HG03439 (cell line): ENCODE measurements around the gene C1orf21.
A peak's percentile ranks its signal among the peaks of the same experiment; 100 is the strongest.

Experiments
- ATAC-seq: cut with Tn5 transposase; IDR thresholded peaks from one replicate; pipeline ENCODE4 v1.9.1; 2021; ENCODE audit warnings: mild to moderate bottlenecking, moderate library complexity; ENCODE audit not compliant: unreplicated experiment

C1orf21 gene

GRCh38 chr1:184482136-184482535 is 95.3 kb downstream of the C1orf21 start:
- ATAC-seq, result no peak

- no peak for ATAC-seq
Observed at GRCh38 chr1:184483101-184483683, 96.4 kb downstream of the C1orf21 start.

GRCh38 chr1:184485751-184486723 is 99.2 kb downstream of the C1orf21 start:
- ATAC-seq, result no peak

- no peak for ATAC-seq
Observed at GRCh38 chr1:184486761-184487445, 100.1 kb downstream of the C1orf21 start.

- ATAC-seq, result no peak
Observed at GRCh38 chr1:184487531-184488193, 100.8 kb downstream of the C1orf21 start.

GRCh38 chr1:184489908-184490307 is 103.1 kb downstream of the C1orf21 start:
- no peak for ATAC-seq

GRCh38 chr1:184492536-184492935 is 105.7 kb downstream of the C1orf21 start:
- no peak for ATAC-seq

- ATAC-seq, result no peak
Observed at GRCh38 chr1:184493987-184494388, 107.2 kb downstream of the C1orf21 start.

- peak; percentile 85 for ATAC-seq
Observed at GRCh38 chr1:184494929-184495328, 108.1 kb downstream of the C1orf21 start.

GRCh38 chr1:184497959-184498723 is 111.3 kb downstream of the C1orf21 start:
- ATAC-seq, result no peak

GRCh38 chr1:184499616-184500015 is 112.8 kb downstream of the C1orf21 start:
- no peak for ATAC-seq

- no peak for ATAC-seq
Observed at GRCh38 chr1:184502161-184502560, 115.3 kb downstream of the C1orf21 start.

GRCh38 chr1:184503221-184503749 is 116.5 kb downstream of the C1orf21 start:
- no peak for ATAC-seq

- no peak for ATAC-seq
Observed at GRCh38 chr1:184504040-184504954, 117.5 kb downstream of the C1orf21 start.

GRCh38 chr1:184504955-184505338 is 118.1 kb downstream of the C1orf21 start:
- ATAC-seq, result no peak

- no peak for ATAC-seq
Observed at GRCh38 chr1:184506481-184506880, 119.7 kb downstream of the C1orf21 start.

- no peak for ATAC-seq
Observed at GRCh38 chr1:184507165-184507564, 120.3 kb downstream of the C1orf21 start.

GRCh38 chr1:184507604-184508280 is 120.9 kb downstream of the C1orf21 start:
- ATAC-seq, result no peak
